HepG2 (cell line): ENCODE measurements around the gene BTRC. TPM values are rescaled to one million over a fixed set of nuclear protein-coding genes. Genes with fewer than 3 reads are reported as not detected.

Experiments
- ATF2 ChIP-seq: sonication (generic); formaldehyde crosslinking; IDR thresholded peaks from 2 replicates; pipeline ENCODE4 v1.4.0; 2020; ENCODE audit warnings: missing genetic modification reagents
- BRD4 ChIP-seq: sonication (generic); formaldehyde crosslinking; IDR thresholded peaks from 2 replicates; pipeline ENCODE4 v1.4.0; 2020; ENCODE audit warnings: missing genetic modification reagents
- CEBPG ChIP-seq: IDR thresholded peaks from 2 replicates; pipeline ENCODE4 v1.6.1; 2016
- CSRNP1 ChIP-seq: sonication (generic); formaldehyde crosslinking; IDR thresholded peaks from 2 replicates; pipeline ENCODE4 v1.8.1; 2023; ENCODE audit warnings: mild to moderate bottlenecking, missing genetic modification reagents
- FOSL1 ChIP-seq: sonication (generic); formaldehyde crosslinking; IDR thresholded peaks from 2 replicates; pipeline ENCODE4 v1.9.0; 2021; ENCODE audit warnings: missing genetic modification reagents, borderline replicate concordance
- HNRNPLL ChIP-seq: fragments of 200-400 bp; formaldehyde crosslinking; IDR thresholded peaks from 2 replicates; pipeline ENCODE4 v1.6.1; 2017; ENCODE audit warnings: mild to moderate bottlenecking, low read depth, low read length; ENCODE audit not compliant: poor library complexity, severe bottlenecking
- ISL2 ChIP-seq: sonication (generic); formaldehyde crosslinking; IDR thresholded peaks from 2 replicates; pipeline ENCODE4 v1.5.0; 2020; ENCODE audit warnings: missing genetic modification reagents
- JUN ChIP-seq: sonication (generic); formaldehyde crosslinking; IDR thresholded peaks from 2 replicates; pipeline ENCODE4 v1.4.0; 2020; ENCODE audit warnings: mild to moderate bottlenecking, missing genetic modification reagents
- NR1H2 ChIP-seq: sonication (generic); formaldehyde crosslinking; IDR thresholded peaks from 2 replicates; pipeline ENCODE4 v1.8.1; 2022; ENCODE audit warnings: low read depth, missing genetic modification reagents, borderline replicate concordance
- PREB ChIP-seq: sonication (generic); formaldehyde crosslinking; IDR thresholded peaks from 2 replicates; pipeline ENCODE4 v1.4.0; 2020; ENCODE audit warnings: missing genetic modification reagents
- SAP130 ChIP-seq: IDR thresholded peaks from 2 replicates; pipeline ENCODE4 v1.6.1; 2016; ENCODE audit warnings: low read depth
- SMARCE1 ChIP-seq: fragments of 450-650 bp; IDR thresholded peaks from 2 replicates; pipeline ENCODE4 v1.6.1; 2017; ENCODE audit warnings: borderline replicate concordance
- TCF7L2 ChIP-seq: IDR thresholded peaks from 2 replicates; pipeline ENCODE4 v1.6.1; 2011; ENCODE audit warnings: mild to moderate bottlenecking, low read depth, low read length, moderate library complexity
- TFDP2 ChIP-seq: sonication (generic); formaldehyde crosslinking; IDR thresholded peaks from 2 replicates; pipeline ENCODE4 v1.4.0; 2020; ENCODE audit warnings: missing genetic modification reagents
- UBTF ChIP-seq: sonication (generic); formaldehyde crosslinking; IDR thresholded peaks from 2 replicates; pipeline ENCODE4 v1.4.0; 2020; ENCODE audit warnings: mild to moderate bottlenecking, missing genetic modification reagents
- ZBTB2 ChIP-seq: sonication (generic); formaldehyde crosslinking; IDR thresholded peaks from 2 replicates; pipeline ENCODE4 v1.8.0; 2022; ENCODE audit warnings: low read depth, missing genetic modification reagents
- ZFP36 ChIP-seq: fragments of 150-350 bp; IDR thresholded peaks from 2 replicates; pipeline ENCODE4 v1.6.1; 2018; ENCODE audit warnings: borderline replicate concordance, low read length, low read depth; ENCODE audit not compliant: partially characterized antibody
- ZFY ChIP-seq: sonication (generic); formaldehyde crosslinking; IDR thresholded peaks from 2 replicates; pipeline ENCODE4 v1.4.0; 2020; ENCODE audit warnings: missing genetic modification reagents
- ZNF10 ChIP-seq: sonication (generic); formaldehyde crosslinking; IDR thresholded peaks from 2 replicates; pipeline ENCODE4 v1.4.0; 2020; ENCODE audit warnings: mild to moderate bottlenecking, low read depth, missing genetic modification reagents, borderline replicate concordance
- ZNF615 ChIP-seq: sonication (generic); formaldehyde crosslinking; IDR thresholded peaks from 2 replicates; pipeline ENCODE4 v1.5.0; 2020; ENCODE audit warnings: mild to moderate bottlenecking, missing genetic modification reagents, borderline replicate concordance
- ZNF737 ChIP-seq: sonication (generic); formaldehyde crosslinking; IDR thresholded peaks from 2 replicates; pipeline ENCODE4 v1.5.0; 2020; ENCODE audit warnings: missing genetic modification reagents, mild to moderate bottlenecking, borderline replicate concordance
- polyA plus RNA-seq, 8 experiments: library from polyadenylated mRNA; depleted of rRNA in 3 of 8; stranded (reverse) in 7 of 8; unstranded in 1 of 8; fragments of >200 nt; fragmentation: Illumina TruSeq in 4 of 8; extraction: Trizol in 4 of 8; gene quantifications; 2 replicates each; pipeline versions ENCODE4 v1.2.1 to v1.2.3, GENCODE V29; 2011 to 2016; ENCODE audit warnings: low read depth in 4 of 8, missing spikeins in 1 of 8, mixed read lengths in 1 of 8; ENCODE audit not compliant: insufficient read depth in 1 of 8
- total RNA-seq, 5 experiments: library from RNA; depleted of rRNA; stranded (reverse); fragments of >200 nt; fragmentation: Illumina TruSeq; extraction: Trizol; gene quantifications; 2 replicates each; pipeline ENCODE4 v1.2.3, GENCODE V29; 2016; ENCODE audit warnings: low read depth in 1 of 5

BTRC gene
- total and polyA plus RNA-seq, 2 of the 13 experiments (the other 11 are each of a cell fraction or from before 2014, with no cell fraction given): 12.0 to 14.4 TPM

- TF ChIP-seq PREB (CRISPR knock-in tag) (no peak), UBTF (CRISPR knock-in tag) (peak; percentile 67; the same call in 1 of the 2 replicates), CSRNP1 (CRISPR knock-in tag) (no peak), CEBPG (no peak), ISL2 (CRISPR knock-in tag) (no peak), ZFP36 (no peak), ZNF10 (CRISPR knock-in tag) (no peak), HNRNPLL (peak; percentile 69), ZFY (CRISPR knock-in tag) (peak; percentile 83), ZNF615 (CRISPR knock-in tag) (no peak), SAP130 (CRISPR knock-in tag) (no peak), JUN (no peak), BRD4 (CRISPR knock-in tag) (no peak), ZNF737 (CRISPR knock-in tag) (no peak), ZBTB2 (CRISPR knock-in tag) (no peak), FOSL1 (CRISPR knock-in tag) (no peak), SMARCE1 (no peak), TCF7L2 (no peak), ATF2 (CRISPR knock-in tag) (no peak), TFDP2 (CRISPR knock-in tag) (no peak), NR1H2 (CRISPR knock-in tag) (0 out of 2 replicates have a peak, but pooled peaks have one; percentile 34)
Observed at GRCh38 chr10:101354328-101355071, 535 bp downstream of the BTRC start (continued).
